ENCODE results near the gene CSRNP2.

CSRNP2 gene

GRCh38 chr12:51011955-51012354, 71.4 kb downstream of the CSRNP2 start:
- CTCF ChIA-PET = interaction anchor here (1.0 kb wide), 1 partner anchor 25 kb away, joined by 3 read pairs; no protein-coding TSS in a partner anchor
- POLR2A ChIA-PET (ENCODE audit: low non-redundant PET) = no interaction called here
- TF ChIP-seq CTCF (conservative IDR thresholded peaks at IDR 0.05; ENCODE audit: low read depth) = no peak
- DNase-seq (ENCODE audit: low spot score) = no peak
- peak overlapping the region; percentile 25; the same call in 1 of the 2 replicates for H3K27ac ChIP-seq
